Measurements from ENCODE around the gene TMEM59L.

GRCh38 chr19:18595475-18595874, 17.2 kb upstream of the TMEM59L start:
- TF ChIP-seq CTCF (IDR thresholded peaks at IDR 0.05) (no peak), REST (IDR thresholded peaks at IDR 0.05; ENCODE audit: insufficient read depth in 1 of 2, low read depth in 2 of 2, low read length in 1 of 2) (no peak)

Measured in Panc1 (cell line).